HepG2 (cell line): ENCODE results near the gene PSME3IP1. TPM values are rescaled to one million over a fixed set of nuclear protein-coding genes. Genes with fewer than 3 reads are reported as not detected.

ENCODE experiments used
- AGO2 ChIP-seq: fragments of 200-400 bp; formaldehyde crosslinking; optimal IDR thresholded peaks from 2 replicates; pipeline ENCODE3; 2017; ENCODE audit warnings: mild to moderate bottlenecking, low read depth, low read length, moderate library complexity
- ASH2L ChIP-seq: fragments of 300-600, 200-600 bp; sonication (generic); IDR thresholded peaks from 2 replicates; pipeline ENCODE4 v1.7.0; 2017; ENCODE audit warnings: low read depth, mild to moderate bottlenecking, moderate library complexity, mixed read lengths, low read length; ENCODE audit not compliant: insufficient read length
- E2F5 ChIP-seq: sonication (generic); formaldehyde crosslinking; conservative IDR thresholded peaks from 2 replicates; pipeline ENCODE4 v1.4.0; 2020; ENCODE audit warnings: missing genetic modification reagents
- ETV5 ChIP-seq: IDR thresholded peaks from 2 replicates; pipeline ENCODE4 v1.6.1; 2018; ENCODE audit warnings: missing biosample characterization, missing genetic modification reagents, inconsistent platforms, borderline replicate concordance
- GABPA ChIP-seq, 2 experiments: IDR thresholded peaks; 2 replicates each; pipeline ENCODE4 v1.6.1; 2011 to 2016; ENCODE audit warnings: low read depth in 2 of 2, low read length in 1 of 2, missing biosample characterization in 1 of 2, missing genetic modification characterization in 1 of 2
- GATAD2A ChIP-seq: IDR thresholded peaks from 2 replicates; pipeline ENCODE4 v1.6.1; 2016
- IRX3 ChIP-seq: sonication (generic); formaldehyde crosslinking; IDR thresholded peaks from 2 replicates; pipeline ENCODE4 v1.8.1; 2023; ENCODE audit warnings: mild to moderate bottlenecking, low read depth, missing genetic modification reagents, borderline replicate concordance
- KLF9 ChIP-seq: IDR thresholded peaks from 2 replicates; pipeline ENCODE4 v1.6.1; 2016; ENCODE audit warnings: low read depth
- NFAT5 ChIP-seq: sonication (generic); formaldehyde crosslinking; IDR thresholded peaks from 2 replicates; pipeline ENCODE4 v1.4.0; 2020; ENCODE audit warnings: missing genetic modification reagents
- PBX3 ChIP-seq: sonication (generic); formaldehyde crosslinking; IDR thresholded peaks from 2 replicates; pipeline ENCODE4 v1.8.1; 2023; ENCODE audit warnings: missing genetic modification reagents, inconsistent platforms, borderline replicate concordance
- POGK ChIP-seq: sonication (generic); formaldehyde crosslinking; conservative IDR thresholded peaks from 2 replicates; pipeline ENCODE4 v1.8.0; 2022; ENCODE audit warnings: mild to moderate bottlenecking, moderate library complexity, missing genetic modification reagents
- PREB ChIP-seq: sonication (generic); formaldehyde crosslinking; IDR thresholded peaks from 2 replicates; pipeline ENCODE4 v1.4.0; 2020; ENCODE audit warnings: missing genetic modification reagents
- RFXANK ChIP-seq: IDR thresholded peaks from 2 replicates; pipeline ENCODE4 v1.6.1; 2016
- YEATS4 ChIP-seq: sonication (generic); formaldehyde crosslinking; IDR thresholded peaks from 2 replicates; pipeline ENCODE4 v1.4.0; 2020; ENCODE audit warnings: missing genetic modification reagents, borderline replicate concordance
- ZMYM3 ChIP-seq: sonication (generic); formaldehyde crosslinking; IDR thresholded peaks from 2 replicates; pipeline ENCODE4 v1.5.1; 2020; ENCODE audit warnings: mild to moderate bottlenecking, missing genetic modification reagents
- ZNF331 ChIP-seq: sonication (generic); formaldehyde crosslinking; IDR thresholded peaks from 2 replicates; pipeline ENCODE4 v1.4.0; 2020; ENCODE audit warnings: missing genetic modification reagents
- polyA plus RNA-seq, 8 experiments: library from polyadenylated mRNA; depleted of rRNA in 3 of 8; stranded (reverse) in 7 of 8; unstranded in 1 of 8; fragments of >200 nt; fragmentation: Illumina TruSeq in 4 of 8; extraction: Trizol in 4 of 8; gene quantifications; 2 replicates each; pipeline versions ENCODE4 v1.2.1 to v1.2.3, GENCODE V29; 2011 to 2016; ENCODE audit warnings: low read depth in 4 of 8, missing spikeins in 1 of 8, mixed read lengths in 1 of 8; ENCODE audit not compliant: insufficient read depth in 1 of 8
- total RNA-seq, 5 experiments: library from RNA; depleted of rRNA; stranded (reverse); fragments of >200 nt; fragmentation: Illumina TruSeq; extraction: Trizol; gene quantifications; 2 replicates each; pipeline ENCODE4 v1.2.3, GENCODE V29; 2016; ENCODE audit warnings: low read depth in 1 of 5

The PSME3IP1 gene
- total and polyA plus RNA-seq, 2 of the 13 experiments (the other 11 are each of a cell fraction or from before 2014, with no cell fraction given), result 90.8 to 99.8 TPM

GRCh38 chr16:57186872-57187854 is 1.3 kb upstream of the PSME3IP1 start (continued):
- TF ChIP-seq PBX3 (no peak), ASH2L (peak; percentile 33), ZMYM3 (CRISPR knock-in tag) (no peak), NFAT5 (CRISPR knock-in tag) (no peak), PREB (CRISPR knock-in tag) (no peak), AGO2 (no peak), YEATS4 (CRISPR knock-in tag) (peak; percentile 36; the same call in 1 of the 2 replicates), GABPA (IDR thresholded peaks at IDR 0.05; ENCODE audit: low read depth, low read length) (no peak), GABPA (CRISPR knock-in tag; IDR thresholded peaks at IDR 0.05; ENCODE audit: low read depth) (peak; percentile 55; the same call in 1 of the 2 replicates), RFXANK (CRISPR knock-in tag) (no peak), ZNF331 (CRISPR knock-in tag) (no peak), GATAD2A (peak; percentile 62), IRX3 (CRISPR knock-in tag) (no peak), KLF9 (CRISPR knock-in tag) (0 out of 2 replicates have a peak, but pooled peaks have one; percentile 30), ETV5 (peak; percentile 57; the same call in 1 of the 2 replicates), E2F5 (no peak), POGK (CRISPR knock-in tag) (peak; percentile 46; the same call in 1 of the 2 replicates)
